ENCODE results near the gene CNOT4. TPM values are rescaled to one million over a fixed set of nuclear protein-coding genes. Genes with fewer than 3 reads are reported as not detected.

CNOT4 gene
- total RNA-seq, 4 donors from 2014 or later = 19.2 to 33.4 (median 21.6) TPM

- TF ChIP-seq CTCF (IDR thresholded peaks at IDR 0.05; ENCODE audit: low read depth) = no peak
These were observed 31.1 kb upstream of the CNOT4 start for GRCh38 chr7:135541029-135541428.

GRCh38 chr7:135539629-135540028, 29.7 kb upstream of the CNOT4 start:
- TF ChIP-seq CTCF (IDR thresholded peaks at IDR 0.05; ENCODE audit: low read depth) = no peak

GRCh38 chr7:135538376-135538775, 28.5 kb upstream of the CNOT4 start:
- TF ChIP-seq CTCF (IDR thresholded peaks at IDR 0.05; ENCODE audit: low read depth) = no peak

- no peak for TF ChIP-seq CTCF (IDR thresholded peaks at IDR 0.05; ENCODE audit: low read depth)
These were observed 28.0 kb upstream of the CNOT4 start for GRCh38 chr7:135537905-135538304.

GRCh38 chr7:135537453-135537852, 27.6 kb upstream of the CNOT4 start:
- no peak for TF ChIP-seq CTCF (IDR thresholded peaks at IDR 0.05; ENCODE audit: low read depth)

GRCh38 chr7:135536150-135536549, 26.2 kb upstream of the CNOT4 start:
- no peak for TF ChIP-seq CTCF (IDR thresholded peaks at IDR 0.05; ENCODE audit: low read depth)

GRCh38 chr7:135527025-135527424, 17.1 kb upstream of the CNOT4 start:
- no peak for TF ChIP-seq CTCF (IDR thresholded peaks at IDR 0.05; ENCODE audit: low read depth)

All from subcutaneous adipose tissue (tissue), 4 donors.